Esophagus muscularis mucosa (tissue), 4 donors: ENCODE results near the gene COX6A2. TPM values are rescaled to one million over a fixed set of nuclear protein-coding genes. Genes with fewer than 3 reads are reported as not detected.

ENCODE experiments used
- DNase-seq: peaks from one replicate; pipeline ENCODE4 v3.0.0-alpha.2; 2017; ENCODE audit errors: extremely low spot score
- H3K27ac ChIP-seq, 4 donors: fragments of 200-600 bp; sonication (generic); replicated peaks in 1 of 4; 1 replicate in 3 of 4; 2 replicates in 1 of 4; pipeline ENCODE4 v1.5.1; 2016 to 2019; ENCODE audit warnings: mild to moderate bottlenecking in 1 of 4
- H3K27me3 ChIP-seq, 4 donors: fragments of 200-600 bp; sonication (generic); one replicate each; pipeline versions ENCODE4 v1.5.1 to v1.6.0; 2016 to 2019
- H3K36me3 ChIP-seq, 4 donors: fragments of 200-600 bp; sonication (generic); one replicate each; pipeline ENCODE4 v1.5.1; 2016 to 2019
- H3K4me1 ChIP-seq, 4 donors: fragments of 200-600 bp; sonication (generic); one replicate each; pipeline ENCODE4 v1.5.1; 2016 to 2019
- H3K4me3 ChIP-seq, 4 donors: fragments of 200-600 bp; sonication (generic); 1 replicate in 2 of 4; 2 replicates in 2 of 4; pipeline ENCODE4 v1.5.1; 2016 to 2019; ENCODE audit warnings: mild to moderate bottlenecking in 4 of 4, moderate library complexity in 1 of 4
- H3K9me3 ChIP-seq, 4 donors: fragments of 200-600 bp; sonication (generic); 1 replicate in 3 of 4; 2 replicates in 1 of 4; pipeline ENCODE4 v1.5.1; 2016 to 2019
- CTCF ChIP-seq, 3 experiments: fragments of 200-600 bp in 2 of 3; fragments of 450-650 bp in 1 of 3; sonication (generic) in 2 of 3; IDR thresholded peaks; one replicate each; pipeline ENCODE4 v1.5.1; 2017 to 2019; ENCODE audit warnings: antibody characterized with exemption in 3 of 3, mild to moderate bottlenecking in 2 of 3, moderate library complexity in 1 of 3
- EP300 ChIP-seq: sonication (generic); formaldehyde crosslinking; IDR thresholded peaks from one replicate; pipeline ENCODE4 v1.6.1; 2017; ENCODE audit warnings: antibody characterized with exemption
- POLR2A ChIP-seq: fragments of 450-650 bp; IDR thresholded peaks from one replicate; pipeline ENCODE4 v1.6.1; 2017; ENCODE audit warnings: antibody characterized with exemption, moderate library complexity, mild to moderate bottlenecking, low read depth
- POLR2AphosphoS5 ChIP-seq, 2 donors: sonication (generic); formaldehyde crosslinking; IDR thresholded peaks; one replicate each; pipeline ENCODE4 v1.6.1; 2017; ENCODE audit warnings: antibody characterized with exemption in 2 of 2
- WGBS: methylation state at CpG from one replicate; pipeline ENCODE4 v1.1.5; 2018; 5-methylcytosine and 5-hydroxymethylcytosine counted together
- intact Hi-C: fragments of 100-400 bp; cut with DNase I; formaldehyde crosslinking; loops from one replicate; pipeline ENCODE4 v1.15.1; 2023
- total RNA-seq, 4 donors: library from RNA; depleted of rRNA; stranded (reverse); fragments of >200 nt; gene quantifications; one replicate each; pipeline versions ENCODE4 v1.1.0 to v1.2.1, GENCODE V29; 2016

Gene COX6A2
- total RNA-seq, 4 donors from 2014 or later = 1.3 TPM; not detected in 3

DNA sequence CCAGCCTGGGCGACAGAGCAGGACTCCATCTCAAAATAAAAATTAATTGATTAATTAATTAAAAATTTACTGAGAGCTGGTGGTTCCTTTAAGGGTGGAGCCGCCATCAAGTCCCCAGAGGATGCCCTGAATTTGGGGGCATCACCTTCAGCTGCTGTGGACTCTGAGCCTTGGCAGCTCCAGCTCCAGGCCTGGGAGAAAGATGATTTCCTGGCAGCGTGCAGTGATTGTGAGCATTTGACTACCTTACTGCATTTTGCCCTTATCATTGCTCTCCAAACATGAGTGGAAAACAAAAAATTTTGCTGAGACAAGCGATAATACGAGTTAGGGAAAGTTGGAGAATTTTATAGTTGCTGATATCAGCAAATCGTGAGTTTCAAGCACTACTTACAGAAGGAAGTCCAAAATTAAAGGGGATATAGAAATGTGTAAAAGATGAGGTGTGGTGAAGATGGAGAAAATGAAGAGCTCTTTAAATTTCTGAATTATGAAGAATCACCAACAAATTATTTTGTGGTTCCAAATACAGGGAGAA is 37.6 kb downstream of the COX6A2 start:
- TF ChIP-seq CTCF (IDR thresholded peaks at IDR 0.05) (no peak), EP300 (no peak), POLR2A (no peak), POLR2AphosphoS5 (IDR thresholded peaks at IDR 0.05) (no peak)
- 67% methylated on average over 5 of the region's 6 CpGs for WGBS

DNA sequence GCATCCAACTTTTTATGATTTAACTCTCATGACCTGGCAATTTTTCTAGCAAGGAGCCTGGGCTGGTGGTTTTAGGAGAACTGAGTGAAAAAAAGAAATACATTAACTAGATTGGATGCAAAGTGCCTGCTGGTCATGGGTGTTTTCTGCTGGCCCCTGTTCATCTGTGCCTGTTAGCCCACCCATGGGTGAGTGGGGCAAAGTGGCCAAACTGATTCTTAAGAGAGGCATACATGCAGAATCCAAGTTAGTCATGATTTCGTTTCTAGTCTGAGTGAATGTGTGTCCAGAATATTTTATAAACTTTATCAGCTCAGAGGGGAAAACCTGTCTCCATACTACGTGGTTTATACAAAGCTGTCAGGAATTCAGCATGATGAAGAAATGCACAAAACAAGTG is 39.6 kb downstream of the COX6A2 start:
- H3K36me3 ChIP-seq = no peaks in the 10 kb centered on the region
- H3K4me1 ChIP-seq = no peaks in the 10 kb centered on the region
- H3K27ac ChIP-seq = no peak overlapping the region
- intact Hi-C loops = no loop called here
- no peak overlapping the region for H3K4me3 ChIP-seq
- no peak for TF ChIP-seq POLR2AphosphoS5 (IDR thresholded peaks at IDR 0.05)
- TF ChIP-seq CTCF (IDR thresholded peaks at IDR 0.05) = no peak
- TF ChIP-seq EP300 = no peak
- no peak for TF ChIP-seq POLR2A
- DNase-seq = no peak
- H3K27me3 ChIP-seq = peaks cover 0 to 48% (median 2%) of the 10 kb centered on the region in 4 donors
- no peaks in the 10 kb centered on the region for H3K9me3 ChIP-seq
- WGBS = 82% methylated on average over 2 of the region's 2 CpGs

More for the DNA sequence above, 37.6 kb downstream of the COX6A2 start:
- H3K27ac ChIP-seq = no peak overlapping the region
- H3K4me3 ChIP-seq = no peak overlapping the region
- no peaks in the 10 kb centered on the region for H3K4me1 ChIP-seq
- H3K27me3 ChIP-seq = peaks cover 0 to 44% (median 0%) of the 10 kb centered on the region in 4 donors
- no peaks in the 10 kb centered on the region for H3K36me3 ChIP-seq
- no peaks in the 10 kb centered on the region for H3K9me3 ChIP-seq
- DNase-seq = no peak
- intact Hi-C loops = no loop called here

GRCh38 chr16:31386157-31386984 is 41.8 kb downstream of the COX6A2 start:
- H3K4me3 ChIP-seq = no peak overlapping the region
- no peak for TF ChIP-seq POLR2A
- TF ChIP-seq POLR2AphosphoS5 (IDR thresholded peaks at IDR 0.05) = no peak
- no peak for TF ChIP-seq EP300
- TF ChIP-seq CTCF (IDR thresholded peaks at IDR 0.05) = no peak
- intact Hi-C loops = no loop called here
- 58% methylated on average over 6 of the region's 6 CpGs for WGBS
- H3K9me3 ChIP-seq = no peaks in the 10 kb centered on the region
- no peaks in the 10 kb centered on the region for H3K36me3 ChIP-seq
- no peak overlapping the region for H3K27ac ChIP-seq
- no peaks in the 10 kb centered on the region for H3K4me1 ChIP-seq
- peaks cover 0 to 60% (median 2%) of the 10 kb centered on the region in 4 donors for H3K27me3 ChIP-seq
- DNase-seq = no peak

DNA sequence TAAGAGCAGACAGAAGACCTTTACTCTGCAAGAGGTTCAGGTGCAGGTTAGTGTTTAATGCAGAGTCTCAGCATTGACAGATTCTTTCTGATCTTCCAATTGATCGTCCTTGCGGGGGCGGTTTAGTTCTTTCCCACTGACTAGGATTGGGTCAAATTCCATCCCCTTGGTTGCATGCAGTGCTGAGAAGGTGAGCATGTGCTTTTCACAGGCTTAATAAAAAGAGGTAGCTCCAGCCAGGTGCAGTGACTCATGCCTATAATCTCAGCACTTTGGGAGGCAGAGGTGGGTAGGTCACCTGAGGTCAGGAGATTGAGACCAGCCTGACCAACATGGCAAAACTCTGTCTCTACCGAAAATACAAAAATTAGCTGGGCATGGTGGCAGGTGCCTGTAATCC is 42.5 kb downstream of the COX6A2 start:
- DNase-seq = no peak
- TF ChIP-seq CTCF (IDR thresholded peaks at IDR 0.05) (no peak), POLR2A (no peak), EP300 (no peak), POLR2AphosphoS5 (IDR thresholded peaks at IDR 0.05) (no peak)
- Histone ChIP-seq H3K27me3 (peaks cover 0 to 62% (median 2%) of the 10 kb centered on the region in 4 donors), H3K4me1 (no peaks in the 10 kb centered on the region), H3K36me3 (no peaks in the 10 kb centered on the region), H3K27ac (no peak overlapping the region), H3K4me3 (no peak overlapping the region), H3K9me3 (no peaks in the 10 kb centered on the region)
- WGBS = 84% methylated on average over 4 of the region's 4 CpGs
- intact Hi-C loops = no loop called here
